ENCODE measurements around the gene DSCAML1. TPM values are rescaled to one million over a fixed set of nuclear protein-coding genes. Genes with fewer than 3 reads are reported as not detected.

The DSCAML1 gene
- polyA plus RNA-seq, 4 donors, result 1.7 to 2.9 (median 2.0) TPM

DNA sequence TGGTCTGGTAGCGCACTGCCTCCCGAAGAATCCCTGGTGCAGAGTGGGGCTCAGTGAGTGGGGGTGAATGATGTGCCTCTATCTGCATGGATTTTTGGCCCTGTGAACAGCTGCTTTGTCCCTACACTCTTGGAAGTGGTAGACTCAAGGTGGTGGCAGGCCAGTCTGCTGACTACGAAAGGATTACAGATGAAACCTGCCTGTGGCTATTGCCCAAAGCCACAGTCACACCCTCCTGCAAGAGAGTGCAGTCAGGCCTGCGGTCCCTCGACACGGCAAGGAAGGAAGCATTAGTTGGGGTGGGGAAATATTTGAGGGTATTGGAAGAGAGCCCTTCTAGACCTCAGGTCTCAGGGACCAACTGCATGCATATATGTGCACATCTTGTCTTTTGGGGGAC, 63.7 kb downstream of the DSCAML1 start:
- DNase-seq (ENCODE audit: low read depth in 4 of 4, low spot score in 3 of 4), result no peak

- no peak for DNase-seq (ENCODE audit: low read depth in 4 of 4, low spot score in 3 of 4)
Measured at GRCh38 chr11:117731722-117732290, 65.2 kb downstream of the DSCAML1 start.

DNA sequence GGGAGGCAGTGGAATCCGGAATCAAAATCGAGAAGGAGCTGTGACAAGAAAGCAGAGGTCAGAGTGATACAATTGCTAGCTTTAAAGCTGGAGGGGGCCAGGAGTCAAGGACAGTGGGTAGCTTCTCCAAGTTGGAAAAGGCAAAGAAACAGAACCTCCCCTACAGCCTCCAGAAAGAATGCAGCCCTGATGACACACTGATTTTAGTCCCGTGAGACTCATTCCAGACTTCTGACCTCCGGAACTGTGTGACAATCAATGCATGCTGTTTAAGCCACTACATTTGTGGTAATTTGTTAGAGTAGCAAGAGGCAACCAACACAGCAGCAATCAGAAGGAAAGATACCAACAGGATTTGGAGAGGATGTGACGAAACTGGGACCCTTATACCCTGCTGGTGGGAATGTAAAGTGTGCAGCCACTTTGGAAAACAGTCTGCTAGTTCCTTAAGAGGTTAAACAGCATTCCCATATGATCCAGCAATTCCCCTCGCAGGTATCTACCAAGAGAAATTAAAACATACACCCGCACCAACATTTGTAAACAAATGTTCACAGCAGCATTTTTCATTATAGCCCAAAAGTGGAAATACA, 66.7 kb downstream of the DSCAML1 start:
- no peak for DNase-seq (ENCODE audit: low read depth in 4 of 4, low spot score in 3 of 4)

DNA sequence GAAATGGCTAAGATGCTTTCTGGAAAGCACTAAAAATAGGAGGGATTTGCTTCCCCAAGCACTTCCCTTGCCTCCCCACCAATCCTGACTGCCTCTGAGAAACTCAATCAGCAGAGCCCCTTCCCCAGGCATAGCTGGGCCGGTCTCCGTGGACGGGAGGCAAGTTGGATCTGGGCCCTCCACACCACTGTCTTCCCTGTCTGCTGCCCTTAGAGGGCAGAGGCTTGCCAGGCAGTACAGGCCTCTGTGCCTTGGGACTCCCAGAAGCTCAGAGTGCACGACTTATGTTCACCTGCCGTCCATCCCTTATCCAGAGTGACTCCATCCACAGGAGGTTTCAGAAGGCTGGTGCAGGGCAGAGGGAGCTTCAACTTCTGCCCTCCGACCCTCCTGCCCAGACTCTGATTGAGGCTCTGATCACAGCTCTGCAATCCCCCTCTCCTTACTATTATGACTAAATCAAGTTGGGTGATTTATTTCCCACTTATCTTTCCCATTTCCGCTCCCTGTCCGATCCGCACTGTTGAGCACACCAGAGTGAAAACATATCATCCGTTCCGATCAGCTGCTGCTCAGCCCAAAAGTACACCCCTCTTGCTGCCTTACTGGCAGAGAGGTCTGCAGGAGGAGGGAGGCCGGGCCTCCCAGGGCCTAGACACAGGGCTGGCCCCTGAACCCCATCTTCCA, 71.8 kb downstream of the DSCAML1 start:
- no peak for DNase-seq (ENCODE audit: low read depth in 4 of 4, low spot score in 3 of 4)

GRCh38 chr11:117724621-117725020, 72.4 kb downstream of the DSCAML1 start:
- no peak for DNase-seq (ENCODE audit: low read depth in 4 of 4, low spot score in 3 of 4)

GRCh38 chr11:117724104-117724503, 72.9 kb downstream of the DSCAML1 start:
- no peak for DNase-seq (ENCODE audit: low read depth in 4 of 4, low spot score in 3 of 4)

DNA sequence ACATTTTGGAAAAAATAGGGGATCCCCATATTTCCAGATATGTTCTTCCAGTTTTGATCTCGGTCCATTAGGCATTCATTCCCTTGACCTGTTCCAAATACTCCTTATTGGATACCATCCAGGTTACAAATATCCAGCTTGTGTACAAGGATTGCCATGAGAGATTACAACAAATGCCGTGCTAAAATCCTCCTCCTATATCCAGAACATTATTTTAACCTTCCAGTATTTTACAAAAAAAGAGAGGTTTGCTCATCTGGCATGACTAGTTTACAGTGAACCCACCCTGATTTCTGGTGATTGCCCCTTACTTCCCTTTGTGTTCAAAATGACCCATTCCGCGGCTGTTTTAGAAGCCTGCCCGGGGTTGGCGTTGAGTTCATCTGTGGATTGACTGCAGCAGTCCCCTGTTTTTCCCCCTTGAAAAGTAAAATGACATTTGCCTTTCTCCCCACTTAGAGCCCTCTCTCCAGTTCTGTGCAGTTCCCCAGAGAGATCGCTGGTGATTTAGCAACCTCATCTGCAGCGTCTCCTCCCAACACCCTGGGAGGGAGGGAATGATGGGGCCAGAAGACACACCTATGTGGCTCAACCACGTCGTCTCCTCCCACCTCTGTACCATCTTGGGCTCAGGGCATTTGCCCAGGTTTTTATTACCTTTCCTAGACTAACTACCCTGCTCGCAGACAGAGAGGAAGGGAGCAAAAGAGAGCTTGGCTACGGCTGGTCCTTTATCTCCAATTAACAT, 73.6 kb downstream of the DSCAML1 start:
- DNase-seq (ENCODE audit: low read depth in 4 of 4, low spot score in 3 of 4), result no peak

- DNase-seq (ENCODE audit: low read depth in 4 of 4, low spot score in 3 of 4), result peak in 2 of 4 donors; percentile 39
Measured at GRCh38 chr11:117722082-117722481, 74.9 kb downstream of the DSCAML1 start.

DNA sequence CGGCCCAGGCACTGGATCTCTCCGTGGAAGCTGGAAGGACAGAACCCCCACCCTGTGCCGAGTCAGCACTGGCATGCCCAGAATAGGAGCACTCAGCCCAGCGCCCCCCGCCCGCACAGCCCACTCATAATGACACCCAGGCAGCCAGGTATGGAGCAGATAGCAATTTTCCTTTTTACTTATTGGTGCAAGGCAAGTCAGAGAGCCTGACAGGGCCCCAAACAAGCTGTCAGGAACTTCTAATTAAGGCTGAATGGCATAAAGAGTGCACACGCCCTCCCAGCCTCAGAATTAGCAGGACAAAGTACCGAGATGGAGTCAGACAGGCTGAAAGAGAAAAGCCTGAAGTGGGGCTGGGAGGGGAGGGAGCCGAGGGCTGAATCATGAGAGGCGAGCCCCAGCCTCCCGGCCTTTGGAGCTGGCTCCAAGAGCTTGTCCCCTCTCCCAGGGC, 76.9 kb downstream of the DSCAML1 start:
- no peak for DNase-seq (ENCODE audit: low read depth in 4 of 4, low spot score in 3 of 4)

GRCh38 chr11:117719480-117719879, 77.5 kb downstream of the DSCAML1 start:
- no peak for DNase-seq (ENCODE audit: low read depth in 4 of 4, low spot score in 3 of 4)

DNA sequence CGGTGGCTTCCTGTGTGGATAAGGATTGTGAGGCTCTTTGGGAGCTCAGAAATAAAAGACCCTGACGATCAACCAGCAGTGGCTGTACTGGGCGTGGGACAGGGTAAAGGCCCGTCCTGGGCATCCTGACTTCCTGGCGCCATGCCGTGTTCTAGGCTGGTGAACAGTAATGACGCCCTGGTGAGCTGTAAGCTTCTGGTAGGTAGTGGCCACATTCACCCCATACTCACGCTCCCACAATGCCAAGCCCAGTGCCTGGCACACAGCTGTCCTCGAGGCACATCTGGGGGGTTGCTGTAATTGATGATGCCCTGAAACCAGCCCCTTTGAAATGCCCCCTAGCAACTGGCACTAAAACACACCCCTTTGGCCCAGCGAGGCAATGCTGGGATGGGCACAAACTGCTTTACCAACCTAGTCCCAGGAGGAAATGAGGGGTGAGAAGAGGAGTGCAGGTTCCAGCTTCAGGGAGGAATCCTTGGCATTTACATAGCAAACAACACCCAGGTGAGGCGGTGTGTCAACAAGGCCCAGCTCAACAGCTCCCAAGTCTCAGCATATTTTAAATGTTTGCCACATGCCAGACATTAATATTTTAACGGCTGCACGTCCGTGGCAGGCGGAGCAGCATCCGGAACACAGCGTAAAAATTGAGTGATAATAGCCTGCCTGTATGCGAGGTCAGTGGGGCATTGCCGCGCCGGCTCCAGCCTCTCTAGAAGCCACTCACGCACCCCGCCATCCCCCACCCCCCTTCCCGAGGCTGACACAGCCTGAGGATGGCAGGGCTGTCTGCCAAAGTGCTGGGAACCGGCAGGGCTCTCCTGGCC, 79.3 kb downstream of the DSCAML1 start:
- DNase-seq (ENCODE audit: low read depth in 4 of 4, low spot score in 3 of 4), result no peak

- DNase-seq (ENCODE audit: low read depth in 4 of 4, low spot score in 3 of 4), result no peak
Measured at GRCh38 chr11:117716521-117717440, 80.2 kb downstream of the DSCAML1 start.

DNA sequence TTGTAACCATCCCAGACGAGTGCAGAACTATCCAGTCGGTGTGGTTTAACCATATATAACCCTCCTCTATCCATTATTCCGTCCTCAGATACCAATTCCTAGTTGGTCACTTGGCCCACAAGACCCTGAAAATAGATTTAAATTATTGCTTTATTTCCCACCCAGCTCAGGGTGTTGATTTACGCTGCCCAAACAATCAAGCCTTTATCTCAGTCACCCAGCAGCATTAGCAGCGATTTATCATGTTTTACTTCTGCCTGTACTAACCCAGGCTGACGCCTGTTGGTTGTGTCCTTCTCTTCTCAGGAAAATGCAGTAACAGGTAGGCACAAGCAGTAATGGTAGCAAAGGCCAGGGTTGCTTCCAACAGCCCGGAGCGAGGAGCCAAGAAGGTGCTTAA, 81.2 kb downstream of the DSCAML1 start:
- no peak for DNase-seq (ENCODE audit: low read depth in 4 of 4, low spot score in 3 of 4)

DNA sequence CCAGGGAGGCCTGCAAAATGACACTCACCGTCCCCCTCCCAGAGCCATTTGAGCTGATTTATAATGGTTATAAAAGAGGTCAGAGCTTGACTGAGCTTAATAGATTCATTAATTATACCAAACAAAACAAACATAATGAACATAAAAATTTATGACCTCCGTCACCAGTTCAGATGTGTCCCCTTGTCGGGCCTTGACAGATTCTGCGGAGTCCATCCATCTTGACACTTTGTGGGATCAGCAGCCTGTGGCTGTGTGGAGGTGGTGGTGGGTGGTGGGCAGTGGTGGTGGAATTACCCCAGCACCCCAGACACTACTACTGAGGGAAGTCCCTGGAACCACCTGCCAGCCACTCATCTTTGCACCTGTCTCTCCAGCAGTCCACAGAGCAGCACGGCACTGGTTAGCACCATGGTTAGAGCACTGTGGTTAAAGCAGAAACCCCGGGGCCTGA, 83.5 kb downstream of the DSCAML1 start:
- DNase-seq (ENCODE audit: low read depth in 4 of 4, low spot score in 3 of 4), result peak in 1 of 4 donors; percentile 33

GRCh38 chr11:117712530-117712929, 84.5 kb downstream of the DSCAML1 start:
- no peak for DNase-seq (ENCODE audit: low read depth in 4 of 4, low spot score in 3 of 4)

GRCh38 chr11:117711331-117711730, 85.7 kb downstream of the DSCAML1 start:
- no peak for DNase-seq (ENCODE audit: low read depth in 4 of 4, low spot score in 3 of 4)

DNA sequence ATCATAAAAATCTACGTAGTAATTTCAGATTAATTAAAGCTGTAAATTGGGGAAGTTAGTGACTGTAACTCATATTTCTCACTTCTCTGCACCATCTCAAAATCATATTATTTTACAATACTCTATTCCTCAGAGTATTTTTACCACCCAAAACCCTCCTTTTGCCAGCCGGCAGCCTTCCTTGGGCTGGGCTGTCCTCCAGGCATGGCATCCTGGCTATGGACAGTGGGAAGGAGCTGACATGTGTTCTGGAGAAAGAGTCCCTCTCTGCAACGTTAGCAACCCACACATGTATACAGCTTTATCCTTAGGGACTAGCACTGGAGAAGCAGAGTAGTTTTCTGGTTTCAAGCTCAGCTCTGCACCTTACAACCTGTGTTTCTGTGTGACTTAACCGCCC, 86.8 kb downstream of the DSCAML1 start:
- no peak for DNase-seq (ENCODE audit: low read depth in 4 of 4, low spot score in 3 of 4)

- DNase-seq (ENCODE audit: low read depth in 4 of 4, low spot score in 3 of 4), result no peak
Measured at GRCh38 chr11:117706322-117706814, 90.6 kb downstream of the DSCAML1 start.

- DNase-seq (ENCODE audit: low read depth in 4 of 4, low spot score in 3 of 4), result no peak
Measured at GRCh38 chr11:117705866-117706265, 91.2 kb downstream of the DSCAML1 start.

Data from right renal pelvis (tissue), 4 donors.